ENCODE measurements around the gene KIRREL1.

The KIRREL1 gene

DNA sequence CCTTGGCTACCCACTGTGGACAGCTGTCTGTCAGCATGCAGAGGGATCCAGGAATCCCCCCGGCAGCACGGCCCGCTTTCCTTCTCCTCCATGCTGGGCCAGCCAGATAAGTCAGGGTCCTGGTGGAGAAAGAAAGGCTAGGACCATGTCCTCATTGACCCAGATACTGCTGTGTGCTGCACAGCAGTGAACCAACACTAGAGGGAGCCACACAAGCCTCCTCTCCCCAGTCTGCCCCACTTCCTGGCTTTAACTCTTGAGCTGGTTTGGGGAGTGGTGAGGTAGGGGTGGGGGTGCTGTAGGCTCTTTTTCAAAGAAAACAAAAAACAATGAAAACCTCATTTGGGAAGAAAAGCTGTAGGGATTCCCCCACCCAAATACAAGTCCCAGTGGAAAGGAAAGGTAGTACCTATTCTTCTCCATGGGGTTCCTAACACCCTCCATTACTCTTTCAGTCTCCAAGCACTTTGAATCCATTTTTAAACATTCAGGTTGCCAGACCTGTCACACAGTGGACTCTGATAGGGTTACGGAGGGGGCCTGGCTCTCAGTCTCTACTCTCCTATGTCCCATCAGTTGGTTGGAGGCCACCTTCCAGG lies 102.4 kb downstream of the KIRREL1 start:
- no peak overlapping the region for H3K4me3 ChIP-seq (replicated peaks; ENCODE audit: low read depth, low read length)
- TF ChIP-seq, protein P1, sequence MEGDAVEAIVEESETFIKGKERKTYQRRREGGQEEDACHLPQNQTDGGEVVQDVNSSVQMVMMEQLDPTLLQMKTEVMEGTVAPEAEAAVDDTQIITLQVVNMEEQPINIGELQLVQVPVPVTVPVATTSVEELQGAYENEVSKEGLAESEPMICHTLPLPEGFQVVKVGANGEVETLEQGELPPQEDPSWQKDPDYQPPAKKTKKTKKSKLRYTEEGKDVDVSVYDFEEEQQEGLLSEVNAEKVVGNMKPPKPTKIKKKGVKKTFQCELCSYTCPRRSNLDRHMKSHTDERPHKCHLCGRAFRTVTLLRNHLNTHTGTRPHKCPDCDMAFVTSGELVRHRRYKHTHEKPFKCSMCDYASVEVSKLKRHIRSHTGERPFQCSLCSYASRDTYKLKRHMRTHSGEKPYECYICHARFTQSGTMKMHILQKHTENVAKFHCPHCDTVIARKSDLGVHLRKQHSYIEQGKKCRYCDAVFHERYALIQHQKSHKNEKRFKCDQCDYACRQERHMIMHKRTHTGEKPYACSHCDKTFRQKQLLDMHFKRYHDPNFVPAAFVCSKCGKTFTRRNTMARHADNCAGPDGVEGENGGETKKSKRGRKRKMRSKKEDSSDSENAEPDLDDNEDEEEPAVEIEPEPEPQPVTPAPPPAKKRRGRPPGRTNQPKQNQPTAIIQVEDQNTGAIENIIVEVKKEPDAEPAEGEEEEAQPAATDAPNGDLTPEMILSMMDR (IDR thresholded peaks at IDR 0.05; ENCODE audit: low read depth, low read length, missing control alignments): peak; percentile 89
- DNase-seq (ENCODE audit: extremely low read depth, low read depth): no peak

DNA sequence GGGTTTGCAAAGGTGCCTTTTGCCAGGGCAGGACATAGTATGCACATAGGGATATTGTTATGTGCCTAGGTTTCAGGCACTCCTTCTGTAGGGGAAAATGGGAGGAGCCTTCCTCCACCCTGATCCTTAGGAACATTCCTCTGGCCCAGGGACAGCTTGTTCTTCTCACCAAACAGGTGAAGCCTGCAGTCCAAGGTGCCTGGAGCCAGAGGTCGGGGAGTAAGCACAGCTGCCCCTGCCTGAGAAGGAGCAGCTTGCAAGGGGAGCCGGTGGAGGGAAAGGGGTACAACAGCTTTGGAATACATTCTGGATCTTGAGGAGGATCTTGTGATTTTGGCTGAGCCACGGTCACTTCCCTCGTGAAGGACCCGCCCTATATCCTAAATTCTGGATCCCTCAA lies 104.8 kb downstream of the KIRREL1 start:
- DNase-seq (ENCODE audit: extremely low read depth, low read depth): no peak
- no peak overlapping the region for H3K4me3 ChIP-seq (replicated peaks; ENCODE audit: low read depth, low read length)
- TF ChIP-seq, protein P1 (IDR thresholded peaks at IDR 0.05; ENCODE audit: low read depth, low read length, missing control alignments): no peak

DNA sequence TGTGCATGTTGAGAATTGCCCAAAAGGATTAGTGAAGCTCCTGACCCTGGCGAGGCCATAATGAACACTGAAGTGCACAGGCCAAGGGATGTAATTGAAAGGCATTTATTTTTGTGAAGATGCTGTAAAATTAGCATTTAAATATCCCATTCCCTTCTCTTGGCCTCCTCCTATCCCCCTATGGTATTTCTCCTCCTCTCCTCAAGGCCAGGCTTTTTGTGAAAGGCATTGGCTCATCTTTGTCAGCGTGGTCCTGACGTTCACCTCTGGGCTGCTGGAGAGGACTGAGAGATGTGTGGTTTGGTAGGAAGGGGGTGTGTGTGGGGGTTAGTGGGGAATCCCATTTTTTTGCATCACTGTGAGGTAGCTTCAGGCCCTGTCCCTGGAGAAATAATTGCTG lies 105.7 kb downstream of the KIRREL1 start:
- no peak for DNase-seq (ENCODE audit: extremely low read depth, low read depth)
- H3K4me3 ChIP-seq (replicated peaks; ENCODE audit: low read depth, low read length): no peak overlapping the region
- TF ChIP-seq, protein P1 (IDR thresholded peaks at IDR 0.05; ENCODE audit: low read depth, low read length, missing control alignments): no peak

DNA sequence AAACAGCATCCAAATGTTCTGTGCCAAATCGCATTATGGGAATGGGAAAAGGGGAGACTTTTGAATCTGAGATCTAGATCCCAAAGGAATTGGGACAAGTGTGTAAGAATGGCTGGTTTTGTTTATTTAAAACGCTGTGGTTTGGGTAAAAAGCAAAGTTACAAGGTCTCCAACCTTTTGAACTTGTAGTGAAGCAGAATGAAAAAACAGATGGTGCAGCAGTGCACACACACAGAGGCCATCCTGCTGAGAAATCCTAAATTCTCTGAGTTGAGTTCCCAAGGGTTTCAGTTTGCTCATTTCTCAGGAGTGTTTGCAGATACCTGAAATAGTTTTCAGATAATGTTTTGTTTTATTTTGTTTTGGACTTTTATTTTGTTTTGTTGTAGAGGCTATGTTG lies 107.1 kb downstream of the KIRREL1 start:
- no peak overlapping the region for H3K4me3 ChIP-seq (replicated peaks; ENCODE audit: low read depth, low read length)
- DNase-seq (ENCODE audit: extremely low read depth, low read depth): no peak
- TF ChIP-seq, protein P1 (IDR thresholded peaks at IDR 0.05; ENCODE audit: low read depth, low read length, missing control alignments): no peak

DNA sequence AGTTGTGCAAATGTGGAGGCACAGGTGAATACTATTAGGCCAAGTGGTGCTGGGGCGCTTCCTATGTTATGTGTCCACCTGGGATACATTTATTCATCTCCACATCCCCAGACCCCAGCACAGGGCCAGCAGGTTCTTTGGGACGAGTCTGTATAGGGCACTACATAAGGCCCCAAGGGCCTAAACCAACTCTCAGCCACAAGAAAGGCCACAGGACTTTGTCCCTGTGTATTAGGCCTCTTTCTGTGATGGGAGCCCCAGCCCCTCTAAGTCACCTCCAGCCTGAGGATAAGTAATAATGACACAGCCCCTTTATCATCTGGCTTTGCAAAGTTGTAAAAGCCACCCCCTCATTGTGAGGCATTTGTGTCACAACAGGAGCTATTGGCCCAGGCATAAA lies 108.0 kb downstream of the KIRREL1 start:
- TF ChIP-seq, protein P1 (IDR thresholded peaks at IDR 0.05; ENCODE audit: low read depth, low read length, missing control alignments): no peak
- H3K4me3 ChIP-seq (replicated peaks; ENCODE audit: low read depth, low read length): no peak overlapping the region
- DNase-seq (ENCODE audit: extremely low read depth, low read depth): no peak

DNA sequence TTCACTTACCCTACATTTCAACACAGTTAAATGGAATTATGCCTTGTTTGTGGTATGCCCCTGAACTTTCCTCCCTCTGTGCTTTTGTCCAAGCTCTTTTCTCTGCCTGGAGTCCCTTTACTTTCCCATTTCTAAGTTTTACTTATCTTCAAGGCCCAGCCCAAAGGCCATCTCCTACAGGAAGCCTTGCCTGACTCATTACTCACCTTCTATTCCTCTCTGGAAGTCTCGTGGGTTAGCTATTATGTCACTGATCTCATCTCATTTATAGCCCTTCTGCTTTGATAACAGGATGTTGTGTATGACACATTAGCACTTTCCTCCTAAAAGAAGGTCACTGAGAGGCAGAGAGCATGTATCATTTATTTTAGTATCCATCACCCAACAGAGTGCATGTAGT lies 108.5 kb downstream of the KIRREL1 start:
- peak; percentile 54 for DNase-seq (ENCODE audit: extremely low read depth, low read depth)
- TF ChIP-seq, protein P1 (IDR thresholded peaks at IDR 0.05; ENCODE audit: low read depth, low read length, missing control alignments): no peak

More for the DNA sequence above, 108.5 kb downstream of the KIRREL1 start:
- no peak overlapping the region for H3K4me3 ChIP-seq (replicated peaks; ENCODE audit: low read depth, low read length)
